ENCODE measurements around the gene ANXA11. TPM values are rescaled to one million over a fixed set of nuclear protein-coding genes. Genes with fewer than 3 reads are reported as not detected.
A peak's percentile ranks its signal among the peaks of the same experiment; 100 is the strongest.

ANXA11 gene
- total RNA-seq, 1 donor from 2014 or later, result 306 TPM

DNA sequence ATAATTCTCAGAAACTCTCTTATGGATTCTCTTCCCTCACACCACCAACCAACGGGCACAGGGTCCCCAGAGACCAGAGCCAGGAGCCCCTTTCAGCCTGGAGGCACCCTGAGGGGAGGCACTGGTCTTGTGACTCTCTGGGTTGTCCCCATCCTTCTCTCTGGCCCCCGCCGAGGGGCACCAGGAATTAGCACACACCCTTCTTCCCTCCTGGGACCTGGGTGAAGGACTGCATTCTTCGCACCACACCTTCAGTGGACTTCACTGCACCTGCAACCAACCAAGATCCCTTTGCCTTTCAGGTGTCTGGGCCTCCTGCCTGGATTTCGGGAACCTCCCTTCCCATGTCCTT lies 50.7 kb downstream of the ANXA11 start:
- peak overlapping the region; percentile 25 for H3K27ac ChIP-seq
- no peak for ATAC-seq

DNA sequence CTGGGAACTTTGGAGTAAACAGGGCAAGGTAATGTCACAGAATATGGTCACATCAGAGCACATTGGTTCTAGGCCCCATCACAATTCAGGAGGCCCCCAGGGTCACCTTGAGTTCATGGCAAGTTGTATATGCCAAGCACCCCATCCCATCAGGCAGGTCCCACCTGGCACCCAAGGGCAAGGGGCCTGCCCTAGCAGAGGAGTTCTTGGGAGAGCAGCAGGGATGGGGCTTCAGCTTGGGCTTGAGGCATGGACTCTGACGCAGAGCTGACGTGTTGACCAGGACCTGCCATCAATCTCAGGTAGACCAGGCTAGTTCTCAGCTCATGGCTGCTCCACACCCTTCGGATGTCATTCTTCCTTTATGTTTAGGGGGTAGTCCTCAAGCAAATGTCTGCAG lies 51.9 kb downstream of the ANXA11 start:
- H3K4me1 ChIP-seq, result peaks cover 8% of the 10 kb centered on the region
- intact Hi-C loops (cut with DNase I), result no loop called here
- no peak overlapping the region for H3K27ac ChIP-seq
- H3K4me3 ChIP-seq, result no peak overlapping the region
- H3K36me3 ChIP-seq, result peaks cover 85% of the 10 kb centered on the region
- DNase-seq, result no peak
- H3K9me3 ChIP-seq, result peaks cover 8% of the 10 kb centered on the region
- TF ChIP-seq, protein P1, sequence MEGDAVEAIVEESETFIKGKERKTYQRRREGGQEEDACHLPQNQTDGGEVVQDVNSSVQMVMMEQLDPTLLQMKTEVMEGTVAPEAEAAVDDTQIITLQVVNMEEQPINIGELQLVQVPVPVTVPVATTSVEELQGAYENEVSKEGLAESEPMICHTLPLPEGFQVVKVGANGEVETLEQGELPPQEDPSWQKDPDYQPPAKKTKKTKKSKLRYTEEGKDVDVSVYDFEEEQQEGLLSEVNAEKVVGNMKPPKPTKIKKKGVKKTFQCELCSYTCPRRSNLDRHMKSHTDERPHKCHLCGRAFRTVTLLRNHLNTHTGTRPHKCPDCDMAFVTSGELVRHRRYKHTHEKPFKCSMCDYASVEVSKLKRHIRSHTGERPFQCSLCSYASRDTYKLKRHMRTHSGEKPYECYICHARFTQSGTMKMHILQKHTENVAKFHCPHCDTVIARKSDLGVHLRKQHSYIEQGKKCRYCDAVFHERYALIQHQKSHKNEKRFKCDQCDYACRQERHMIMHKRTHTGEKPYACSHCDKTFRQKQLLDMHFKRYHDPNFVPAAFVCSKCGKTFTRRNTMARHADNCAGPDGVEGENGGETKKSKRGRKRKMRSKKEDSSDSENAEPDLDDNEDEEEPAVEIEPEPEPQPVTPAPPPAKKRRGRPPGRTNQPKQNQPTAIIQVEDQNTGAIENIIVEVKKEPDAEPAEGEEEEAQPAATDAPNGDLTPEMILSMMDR (IDR thresholded peaks at IDR 0.05), result no peak
- ATAC-seq, result no peak
- H3K27me3 ChIP-seq (ENCODE audit: low read depth), result no peaks in the 10 kb centered on the region

More for the DNA sequence above, 50.7 kb downstream of the ANXA11 start:
- TF ChIP-seq, protein P1 (IDR thresholded peaks at IDR 0.05), result no peak
- H3K9me3 ChIP-seq, result peaks cover 2% of the 10 kb centered on the region
- H3K36me3 ChIP-seq, result peaks cover 92% of the 10 kb centered on the region
- H3K4me1 ChIP-seq, result peaks cover 19% of the 10 kb centered on the region
- no peak overlapping the region for H3K4me3 ChIP-seq
- H3K27me3 ChIP-seq (ENCODE audit: low read depth), result no peaks in the 10 kb centered on the region
- intact Hi-C loops (cut with DNase I), result no loop called here
- DNase-seq, result no peak

DNA sequence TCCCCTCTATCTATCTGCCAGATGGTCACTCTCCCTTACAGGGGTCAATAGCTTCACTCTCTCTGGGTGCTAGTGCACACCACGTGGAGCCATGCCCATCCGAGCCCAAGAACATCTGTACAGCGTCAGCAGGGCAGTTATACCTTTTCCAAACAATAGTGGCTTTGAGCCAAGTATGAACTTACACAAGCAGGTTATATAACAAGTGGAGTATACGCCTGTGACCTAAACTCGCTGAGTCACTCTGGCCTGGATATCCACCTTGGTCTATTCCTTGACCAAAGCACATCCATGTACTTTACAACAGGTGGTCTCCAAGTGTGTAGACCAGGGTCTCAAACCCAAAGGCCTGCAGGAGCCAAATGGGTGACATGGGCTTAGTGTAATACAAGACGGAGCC lies 52.5 kb downstream of the ANXA11 start:
- DNase-seq (no peak), ATAC-seq (no peak)
- Histone ChIP-seq H3K27me3 (ENCODE audit: low read depth) (no peaks in the 10 kb centered on the region), H3K4me1 (peaks cover 2% of the 10 kb centered on the region), H3K27ac (no peak overlapping the region), H3K4me3 (no peak overlapping the region), H3K9me3 (peaks cover 8% of the 10 kb centered on the region), H3K36me3 (peaks cover 79% of the 10 kb centered on the region)
- TF ChIP-seq, protein P1 (IDR thresholded peaks at IDR 0.05), result no peak
- intact Hi-C loops (cut with DNase I), result no loop called here

DNA sequence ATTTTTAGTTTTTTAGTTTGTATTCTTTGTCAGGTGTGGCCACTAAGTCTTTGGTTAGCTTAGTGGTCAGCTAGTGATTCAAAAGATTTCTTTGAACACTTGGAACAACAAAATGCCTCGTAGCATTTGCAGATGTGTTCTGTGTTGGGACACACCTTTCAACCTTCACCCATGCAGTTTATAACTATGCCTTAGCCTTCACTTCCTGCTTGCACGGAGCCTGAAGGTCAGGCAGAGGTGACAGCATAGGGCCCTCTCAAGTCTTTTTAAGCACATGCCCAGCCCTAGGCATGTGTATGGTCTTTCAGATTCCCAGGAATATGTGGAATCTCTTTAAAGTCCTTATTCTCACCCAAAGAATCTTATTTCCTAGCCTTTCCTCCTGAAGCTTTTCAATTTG lies 55.2 kb downstream of the ANXA11 start:
- ATAC-seq, result no peak
- Histone ChIP-seq H3K27ac (no peak overlapping the region), H3K36me3 (peaks cover 53% of the 10 kb centered on the region)

DNA sequence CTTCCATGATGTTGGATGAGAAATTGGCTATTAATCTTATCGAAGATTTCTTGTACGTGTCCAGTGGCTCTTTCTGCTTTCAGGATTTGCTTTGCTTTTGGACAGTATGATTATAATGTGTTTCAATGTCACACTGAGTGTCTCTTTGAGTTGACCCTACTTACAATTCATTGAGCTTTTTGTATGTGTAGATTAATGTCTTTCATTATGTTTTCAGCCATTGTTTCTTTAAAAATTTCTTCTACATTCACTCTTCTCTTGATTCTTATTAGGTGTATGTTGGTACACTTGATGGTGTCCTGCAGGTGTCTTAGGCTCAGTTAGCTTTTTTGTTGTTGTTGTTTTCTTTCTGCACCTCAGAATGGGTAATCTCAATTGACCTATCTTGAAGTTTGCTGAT lies 56.2 kb downstream of the ANXA11 start:
- H3K9me3 ChIP-seq, result peaks cover 8% of the 10 kb centered on the region
- H3K4me1 ChIP-seq, result peaks cover 12% of the 10 kb centered on the region
- peaks cover 43% of the 10 kb centered on the region for H3K36me3 ChIP-seq
- DNase-seq (no peak), ATAC-seq (no peak)
- H3K27me3 ChIP-seq (ENCODE audit: low read depth), result no peaks in the 10 kb centered on the region
- TF ChIP-seq, protein P1 (IDR thresholded peaks at IDR 0.05), result no peak
- no peak overlapping the region for H3K4me3 ChIP-seq
- H3K27ac ChIP-seq, result no peak overlapping the region
- intact Hi-C loops (cut with DNase I), result loop anchor here (10.0 kb wide), 1 partner anchor 56 kb away; the partner anchor contains the start of gene ANXA11

More for the DNA sequence above, 55.2 kb downstream of the ANXA11 start:
- Histone ChIP-seq H3K27me3 (ENCODE audit: low read depth) (no peaks in the 10 kb centered on the region), H3K9me3 (peaks cover 8% of the 10 kb centered on the region), H3K4me3 (no peak overlapping the region), H3K4me1 (peaks cover 1% of the 10 kb centered on the region)
- intact Hi-C loops (cut with DNase I), result no loop called here
- no peak for DNase-seq
- TF ChIP-seq, protein P1 (IDR thresholded peaks at IDR 0.05), result no peak
